Vagina (tissue), 2 donors: ENCODE data around the gene GSTM3.

ENCODE experiments used
- CTCF ChIP-seq, 3 experiments: fragments of 450-650 bp in 2 of 3; fragments of 200-600 bp in 1 of 3; sonication (generic) in 1 of 3; IDR thresholded peaks; one replicate each; pipeline ENCODE4 v1.5.1; 2017 to 2019; ENCODE audit warnings: antibody characterized with exemption in 3 of 3, mild to moderate bottlenecking in 2 of 3, moderate library complexity in 2 of 3
- POLR2A ChIP-seq, 2 donors: fragments of 450-650 bp; IDR thresholded peaks; one replicate each; pipeline ENCODE4 v1.6.1; 2017; ENCODE audit warnings: antibody characterized with exemption in 2 of 2, mild to moderate bottlenecking in 2 of 2, moderate library complexity in 2 of 2
- POLR2AphosphoS5 ChIP-seq, 2 donors: sonication (generic); formaldehyde crosslinking; IDR thresholded peaks; one replicate each; pipeline ENCODE4 v1.9.0; 2017; ENCODE audit warnings: antibody characterized with exemption in 2 of 2, mild to moderate bottlenecking in 2 of 2, low read depth in 1 of 2; ENCODE audit not compliant: insufficient read depth in 1 of 2

- no peak for TF ChIP-seq CTCF (IDR thresholded peaks at IDR 0.05)
- TF ChIP-seq POLR2AphosphoS5 (IDR thresholded peaks at IDR 0.05; ENCODE audit: insufficient read depth in 1 of 2, low read depth in 1 of 2), result no peak
- TF ChIP-seq POLR2A (IDR thresholded peaks at IDR 0.05), result no peak
These were observed 8.4 kb upstream of the GSTM3 start for GRCh38 chr1:109749221-109749620.
